Glutamatergic neuron (in vitro differentiated cells): Measurements from ENCODE around the gene APOB. TPM values are rescaled to one million over a fixed set of nuclear protein-coding genes. Genes with fewer than 3 reads are reported as not detected.

Experiments
- DNase-seq: peaks from one replicate; pipeline ENCODE4 v3.0.0; 2022
- H3K27ac Mint-ChIP-seq: one replicate; pipeline ENCODE4 v1.8.0; 2020; ENCODE audit warnings: mild to moderate bottlenecking, mixed read lengths, inconsistent platforms; ENCODE audit not compliant: unreplicated experiment
- H3K27me3 Mint-ChIP-seq: one replicate; pipeline ENCODE4 v1.8.0; 2020; ENCODE audit warnings: mild to moderate bottlenecking, moderate library complexity, mixed read lengths, inconsistent platforms; ENCODE audit not compliant: unreplicated experiment
- H3K36me3 Mint-ChIP-seq: one replicate; pipeline ENCODE4 v1.8.0; 2020; ENCODE audit warnings: mild to moderate bottlenecking, mixed read lengths, inconsistent platforms; ENCODE audit not compliant: unreplicated experiment
- H3K4me1 Mint-ChIP-seq: one replicate; pipeline ENCODE4 v1.8.0; 2020; ENCODE audit warnings: mild to moderate bottlenecking, low read depth, mixed read lengths, inconsistent platforms; ENCODE audit not compliant: unreplicated experiment
- H3K4me3 Mint-ChIP-seq: one replicate; pipeline ENCODE4 v1.8.0; 2020; ENCODE audit warnings: mild to moderate bottlenecking, mixed read lengths, inconsistent platforms; ENCODE audit not compliant: unreplicated experiment
- H3K9me3 Mint-ChIP-seq: one replicate; pipeline ENCODE4 v1.8.0; 2020; ENCODE audit warnings: mild to moderate bottlenecking, moderate library complexity, mixed read lengths, inconsistent platforms; ENCODE audit not compliant: unreplicated experiment
- total RNA-seq: library from RNA; stranded (reverse); fragmentation: NEBNext Ultra II Directional; extraction: Animal tissue kit (Norgen Biotek cat#: 25700); gene quantifications from one replicate; pipeline ENCODE4 v1.2.1, GENCODE V29; 2021; ENCODE audit not compliant: unreplicated experiment
- TF ChIP-seq, protein P1 (sequence below): fragments of 200-600 bp; sonication (generic); IDR thresholded peaks from one replicate; pipeline ENCODE4 v1.5.0; 2021; ENCODE audit not compliant: partially characterized antibody, unreplicated experiment

APOB gene
- total RNA-seq, 1 donor from 2014 or later: not detected

- DNase-seq: no peak
- no peaks in the 10 kb centered on the region for H3K9me3 Mint-ChIP-seq
- TF ChIP-seq, protein P1, sequence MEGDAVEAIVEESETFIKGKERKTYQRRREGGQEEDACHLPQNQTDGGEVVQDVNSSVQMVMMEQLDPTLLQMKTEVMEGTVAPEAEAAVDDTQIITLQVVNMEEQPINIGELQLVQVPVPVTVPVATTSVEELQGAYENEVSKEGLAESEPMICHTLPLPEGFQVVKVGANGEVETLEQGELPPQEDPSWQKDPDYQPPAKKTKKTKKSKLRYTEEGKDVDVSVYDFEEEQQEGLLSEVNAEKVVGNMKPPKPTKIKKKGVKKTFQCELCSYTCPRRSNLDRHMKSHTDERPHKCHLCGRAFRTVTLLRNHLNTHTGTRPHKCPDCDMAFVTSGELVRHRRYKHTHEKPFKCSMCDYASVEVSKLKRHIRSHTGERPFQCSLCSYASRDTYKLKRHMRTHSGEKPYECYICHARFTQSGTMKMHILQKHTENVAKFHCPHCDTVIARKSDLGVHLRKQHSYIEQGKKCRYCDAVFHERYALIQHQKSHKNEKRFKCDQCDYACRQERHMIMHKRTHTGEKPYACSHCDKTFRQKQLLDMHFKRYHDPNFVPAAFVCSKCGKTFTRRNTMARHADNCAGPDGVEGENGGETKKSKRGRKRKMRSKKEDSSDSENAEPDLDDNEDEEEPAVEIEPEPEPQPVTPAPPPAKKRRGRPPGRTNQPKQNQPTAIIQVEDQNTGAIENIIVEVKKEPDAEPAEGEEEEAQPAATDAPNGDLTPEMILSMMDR: no peak
- H3K36me3 Mint-ChIP-seq: no peaks in the 10 kb centered on the region
- H3K4me1 Mint-ChIP-seq: no peaks in the 10 kb centered on the region
- H3K27me3 Mint-ChIP-seq: no peaks in the 10 kb centered on the region
- H3K27ac Mint-ChIP-seq: no peak overlapping the region
- H3K4me3 Mint-ChIP-seq: no peak overlapping the region
These were observed 34.4 kb upstream of the APOB start for GRCh38 chr2:21078296-21078695.

GRCh38 chr2:21072477-21073242 lies 28.8 kb upstream of the APOB start:
- TF ChIP-seq, protein P1: no peak
- no peaks in the 10 kb centered on the region for H3K4me1 Mint-ChIP-seq
- H3K4me3 Mint-ChIP-seq: no peak overlapping the region
- H3K27ac Mint-ChIP-seq: no peak overlapping the region
- no peaks in the 10 kb centered on the region for H3K36me3 Mint-ChIP-seq
- no peaks in the 10 kb centered on the region for H3K27me3 Mint-ChIP-seq
- DNase-seq: no peak
- H3K9me3 Mint-ChIP-seq: no peaks in the 10 kb centered on the region

DNA sequence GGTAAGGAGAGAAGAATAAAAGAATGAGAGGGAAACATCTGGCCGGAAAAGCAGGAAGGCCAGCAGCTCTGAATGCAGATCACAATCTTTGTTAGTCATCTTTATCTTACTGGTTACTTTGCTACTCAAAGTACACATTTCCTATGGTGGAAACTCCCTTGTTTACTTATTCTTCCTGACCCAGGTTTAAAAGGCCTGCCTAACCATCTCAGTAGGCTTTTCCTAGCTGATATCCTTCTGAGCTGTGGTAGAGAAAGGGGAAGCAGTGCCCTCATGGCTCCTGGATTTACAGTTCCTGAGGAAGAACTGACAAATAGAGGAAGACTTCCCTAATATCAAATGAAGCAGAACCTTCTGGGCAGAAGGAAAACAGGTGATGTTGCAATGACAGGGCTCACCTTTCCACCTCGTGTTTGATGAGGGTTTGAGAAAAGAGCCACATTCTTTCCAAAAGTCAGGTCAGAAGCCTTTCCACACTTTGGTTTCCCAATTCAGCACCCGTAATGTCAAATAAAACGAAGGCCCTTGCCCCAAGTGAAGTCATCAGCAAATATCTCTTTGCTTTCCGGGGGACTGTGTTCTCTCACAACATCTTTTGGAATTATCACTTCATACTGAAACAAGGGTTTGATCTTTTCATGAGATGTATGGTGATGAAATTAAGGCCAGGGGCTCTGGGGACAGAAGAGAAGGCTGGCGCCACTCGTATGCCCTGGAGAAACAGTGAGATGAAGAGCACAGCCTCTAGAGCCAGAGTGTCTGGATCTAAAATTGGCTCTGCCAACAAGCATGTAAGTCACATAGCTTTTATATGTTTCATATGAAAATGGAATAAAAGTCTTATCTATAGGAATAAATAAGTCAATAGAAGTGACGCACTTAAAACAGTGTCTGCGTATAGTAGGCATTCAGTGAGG lies 26.7 kb upstream of the APOB start:
- H3K4me1 Mint-ChIP-seq: no peaks in the 10 kb centered on the region
- H3K9me3 Mint-ChIP-seq: no peaks in the 10 kb centered on the region
- no peaks in the 10 kb centered on the region for H3K27me3 Mint-ChIP-seq
- no peak overlapping the region for H3K4me3 Mint-ChIP-seq
- no peak overlapping the region for H3K27ac Mint-ChIP-seq
- no peak for DNase-seq
- TF ChIP-seq, protein P1: no peak
- no peaks in the 10 kb centered on the region for H3K36me3 Mint-ChIP-seq

GRCh38 chr2:21069746-21070340 lies 26.0 kb upstream of the APOB start:
- Mint-ChIP-seq H3K27ac (no peak overlapping the region), H3K4me3 (no peak overlapping the region), H3K27me3 (no peaks in the 10 kb centered on the region), H3K4me1 (no peaks in the 10 kb centered on the region), H3K9me3 (no peaks in the 10 kb centered on the region), H3K36me3 (no peaks in the 10 kb centered on the region)
- TF ChIP-seq, protein P1: no peak
- DNase-seq: no peak
